Measurements from ENCODE around the gene CDH4. TPM values are rescaled to one million over a fixed set of nuclear protein-coding genes. Genes with fewer than 3 reads are reported as not detected.

CDH4 gene
- total RNA-seq, 1 experiment from 2014 or later = not detected

DNA sequence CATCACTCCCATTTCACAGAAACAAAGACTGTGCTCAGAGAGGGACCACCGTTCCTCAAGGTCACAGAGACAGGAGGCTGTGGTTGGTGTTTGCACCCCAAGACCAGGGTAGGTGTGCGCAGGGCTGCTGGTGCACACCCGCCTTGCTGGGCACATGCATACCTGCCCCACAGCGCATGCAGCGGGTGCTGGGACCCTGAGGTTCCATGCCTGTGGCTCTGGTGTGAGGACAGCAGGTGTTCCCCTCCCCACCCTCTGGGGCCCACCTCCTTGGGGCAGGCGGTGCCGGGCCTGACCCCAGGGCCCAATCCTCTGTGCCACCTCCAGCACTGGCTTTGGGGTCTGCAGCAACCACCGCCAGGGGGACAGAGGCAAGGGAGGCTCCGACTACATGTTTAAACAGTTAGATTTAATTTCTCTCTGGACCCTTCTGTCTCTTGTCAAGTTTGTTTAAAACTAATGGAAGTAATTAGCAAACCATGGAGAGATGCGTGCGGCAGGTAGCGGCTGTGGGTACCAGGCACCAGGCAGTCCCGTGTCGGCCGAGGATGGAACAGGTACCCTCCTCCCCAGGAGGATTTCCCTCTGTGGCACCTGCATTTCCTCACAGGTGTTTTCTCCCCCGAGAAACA lies 485.9 kb downstream of the CDH4 start:
- H3K27ac Mint-ChIP-seq (ENCODE audit: unreplicated experiment) = no peak overlapping the region
- H3K9me3 ChIP-seq = no peaks in the 10 kb centered on the region
- intact Hi-C loops (cut with micrococcal nuclease; ENCODE audit: unreplicated experiment) = no loop called here
- no TSS peak for BruUV-seq (replicated peaks)
- TF ChIP-seq, protein P1, sequence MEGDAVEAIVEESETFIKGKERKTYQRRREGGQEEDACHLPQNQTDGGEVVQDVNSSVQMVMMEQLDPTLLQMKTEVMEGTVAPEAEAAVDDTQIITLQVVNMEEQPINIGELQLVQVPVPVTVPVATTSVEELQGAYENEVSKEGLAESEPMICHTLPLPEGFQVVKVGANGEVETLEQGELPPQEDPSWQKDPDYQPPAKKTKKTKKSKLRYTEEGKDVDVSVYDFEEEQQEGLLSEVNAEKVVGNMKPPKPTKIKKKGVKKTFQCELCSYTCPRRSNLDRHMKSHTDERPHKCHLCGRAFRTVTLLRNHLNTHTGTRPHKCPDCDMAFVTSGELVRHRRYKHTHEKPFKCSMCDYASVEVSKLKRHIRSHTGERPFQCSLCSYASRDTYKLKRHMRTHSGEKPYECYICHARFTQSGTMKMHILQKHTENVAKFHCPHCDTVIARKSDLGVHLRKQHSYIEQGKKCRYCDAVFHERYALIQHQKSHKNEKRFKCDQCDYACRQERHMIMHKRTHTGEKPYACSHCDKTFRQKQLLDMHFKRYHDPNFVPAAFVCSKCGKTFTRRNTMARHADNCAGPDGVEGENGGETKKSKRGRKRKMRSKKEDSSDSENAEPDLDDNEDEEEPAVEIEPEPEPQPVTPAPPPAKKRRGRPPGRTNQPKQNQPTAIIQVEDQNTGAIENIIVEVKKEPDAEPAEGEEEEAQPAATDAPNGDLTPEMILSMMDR (IDR thresholded peaks at IDR 0.05; ENCODE audit: insufficient read depth in 1 of 2, low read depth in 1 of 2, low read length in 1 of 2, severe bottlenecking in 1 of 2, unreplicated experiment in 1 of 2) = no peak
- H3K9me3 Mint-ChIP-seq (ENCODE audit: unreplicated experiment) = no peaks in the 10 kb centered on the region
- H3K36me3 ChIP-seq (ENCODE audit: control insufficient read depth, insufficient read depth, low read length) = no peaks in the 10 kb centered on the region
- H3K36me3 Mint-ChIP-seq (ENCODE audit: insufficient read depth, unreplicated experiment) = no peaks in the 10 kb centered on the region
- peaks cover 4% of the 10 kb centered on the region for H3K27me3 ChIP-seq (replicated peaks; ENCODE audit: control insufficient read depth, insufficient read depth, low read length)
- H3K4me3 ChIP-seq (ENCODE audit: low read depth, low read length) = no peak overlapping the region
- no peak overlapping the region for H3K4me3 Mint-ChIP-seq (ENCODE audit: unreplicated experiment)
- no peaks in the 10 kb centered on the region for H3K4me1 Mint-ChIP-seq (ENCODE audit: low read depth, unreplicated experiment)
- no peak for DNase-seq
- ChIA-PET POLR2A (no interaction called here), CTCF (no interaction called here)
- peaks cover 33% of the 10 kb centered on the region for H3K27me3 Mint-ChIP-seq (ENCODE audit: insufficient read depth, unreplicated experiment)
- no peaks in the 10 kb centered on the region for H3K4me1 ChIP-seq

DNA sequence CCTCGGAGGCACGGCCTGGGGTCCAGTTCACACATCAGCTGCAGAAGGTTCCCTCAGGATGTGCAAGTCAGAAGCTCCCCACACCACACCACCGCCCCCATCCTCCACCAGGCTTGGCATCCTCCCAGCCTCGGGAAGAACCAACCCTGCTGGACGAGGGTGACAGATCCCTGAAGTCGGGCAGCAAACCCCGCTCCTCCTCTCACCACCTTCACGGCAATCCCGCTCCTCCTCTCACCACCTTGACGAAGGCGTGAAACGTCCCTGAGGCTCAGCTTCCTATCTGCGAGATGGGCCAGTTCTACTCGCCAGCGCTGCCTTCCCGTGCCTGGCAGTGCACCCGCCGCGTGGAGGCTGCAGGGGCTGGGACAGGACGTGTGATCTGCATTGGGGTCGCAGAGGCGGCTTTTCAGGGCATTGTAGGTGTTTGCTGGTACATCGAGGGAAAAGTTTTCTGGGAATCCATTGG lies 486.6 kb downstream of the CDH4 start:
- H3K4me3 Mint-ChIP-seq (ENCODE audit: unreplicated experiment) = no peak overlapping the region
- no TSS peak for BruUV-seq (replicated peaks)
- H3K9me3 Mint-ChIP-seq (ENCODE audit: unreplicated experiment) = no peaks in the 10 kb centered on the region
- H3K36me3 Mint-ChIP-seq (ENCODE audit: insufficient read depth, unreplicated experiment) = no peaks in the 10 kb centered on the region
- H3K27ac Mint-ChIP-seq (ENCODE audit: unreplicated experiment) = no peak overlapping the region
- peaks cover 31% of the 10 kb centered on the region for H3K27me3 Mint-ChIP-seq (ENCODE audit: insufficient read depth, unreplicated experiment)
- Histone ChIP-seq H3K4me1 (no peaks in the 10 kb centered on the region), H3K4me3 (ENCODE audit: low read depth, low read length) (no peak overlapping the region), H3K9me3 (no peaks in the 10 kb centered on the region), H3K36me3 (ENCODE audit: control insufficient read depth, insufficient read depth, low read length) (no peaks in the 10 kb centered on the region), H3K27me3 (replicated peaks; ENCODE audit: control insufficient read depth, insufficient read depth, low read length) (peaks cover 3% of the 10 kb centered on the region)
- ChIA-PET CTCF (no interaction called here), POLR2A (no interaction called here)
- H3K4me1 Mint-ChIP-seq (ENCODE audit: low read depth, unreplicated experiment) = no peaks in the 10 kb centered on the region
- intact Hi-C loops (cut with micrococcal nuclease; ENCODE audit: unreplicated experiment) = no loop called here
- DNase-seq = no peak
- TF ChIP-seq, protein P1 (IDR thresholded peaks at IDR 0.05; ENCODE audit: insufficient read depth in 1 of 2, low read depth in 1 of 2, low read length in 1 of 2, severe bottlenecking in 1 of 2, unreplicated experiment in 1 of 2) = no peak

DNA sequence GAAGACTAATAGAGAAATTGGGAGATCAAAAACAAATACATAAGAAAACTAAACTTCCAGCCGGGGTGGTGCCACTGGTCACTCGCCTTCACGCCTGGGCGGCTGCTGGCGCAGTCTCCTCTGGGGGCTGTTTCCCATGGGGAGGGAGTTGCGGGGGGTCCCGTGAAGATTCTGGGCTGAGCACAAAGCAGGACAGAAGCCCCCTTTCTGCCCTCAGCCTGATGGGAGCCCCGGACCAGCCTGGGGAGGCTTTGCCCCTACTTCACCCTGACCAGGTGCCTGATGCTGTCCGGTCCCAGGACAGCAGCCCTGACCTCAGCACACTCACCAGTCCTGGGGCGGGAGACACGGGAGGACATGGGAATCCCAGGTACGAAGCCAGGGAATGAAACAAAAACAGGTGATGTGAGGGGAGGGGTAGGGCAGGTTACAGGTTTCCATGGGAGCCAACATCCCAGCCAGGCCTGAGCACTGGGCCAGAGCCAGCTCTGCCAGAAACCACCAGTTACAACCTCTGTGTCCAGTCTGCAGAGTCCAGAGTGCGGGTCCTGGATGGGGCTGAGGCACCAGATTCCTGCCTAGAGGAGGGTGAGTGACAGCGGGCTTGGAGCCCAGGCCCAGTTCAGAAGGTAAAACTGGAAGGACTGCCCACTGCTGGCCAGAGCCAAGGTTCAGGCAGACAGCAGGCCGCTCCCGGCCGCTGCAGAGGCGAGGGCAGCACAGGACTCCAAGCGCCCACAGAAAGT lies 487.2 kb downstream of the CDH4 start:
- peaks cover 2% of the 10 kb centered on the region for H3K27me3 ChIP-seq (replicated peaks; ENCODE audit: control insufficient read depth, insufficient read depth, low read length)
- no peak overlapping the region for H3K4me3 Mint-ChIP-seq (ENCODE audit: unreplicated experiment)

More for the DNA sequence above, 487.2 kb downstream of the CDH4 start:
- TF ChIP-seq, protein P1 (IDR thresholded peaks at IDR 0.05; ENCODE audit: insufficient read depth in 1 of 2, low read depth in 1 of 2, low read length in 1 of 2, severe bottlenecking in 1 of 2, unreplicated experiment in 1 of 2) = no peak
- H3K27ac Mint-ChIP-seq (ENCODE audit: unreplicated experiment) = no peak overlapping the region
- no peaks in the 10 kb centered on the region for H3K36me3 Mint-ChIP-seq (ENCODE audit: insufficient read depth, unreplicated experiment)
- Histone ChIP-seq H3K36me3 (ENCODE audit: control insufficient read depth, insufficient read depth, low read length) (no peaks in the 10 kb centered on the region), H3K4me1 (no peaks in the 10 kb centered on the region), H3K4me3 (ENCODE audit: low read depth, low read length) (no peak overlapping the region), H3K9me3 (no peaks in the 10 kb centered on the region)
- POLR2A ChIA-PET = no interaction called here
- BruUV-seq (replicated peaks) = no TSS peak
- no peaks in the 10 kb centered on the region for H3K9me3 Mint-ChIP-seq (ENCODE audit: unreplicated experiment)
- no peaks in the 10 kb centered on the region for H3K4me1 Mint-ChIP-seq (ENCODE audit: low read depth, unreplicated experiment)
- DNase-seq = no peak
- CTCF ChIA-PET = no interaction called here
- intact Hi-C loops (cut with micrococcal nuclease; ENCODE audit: unreplicated experiment) = no loop called here
- peaks cover 35% of the 10 kb centered on the region for H3K27me3 Mint-ChIP-seq (ENCODE audit: insufficient read depth, unreplicated experiment)
